Keratinocyte (primary cell): ENCODE measurements around the gene PDE1C. TPM values are rescaled to one million over a fixed set of nuclear protein-coding genes. Genes with fewer than 3 reads are reported as not detected.

ENCODE experiments used
- DNase-seq: peaks from one replicate; pipeline ENCODE4 v3.0.0-alpha.2; 2011; ENCODE audit warnings: low read depth, missing footprints, low spot score
- FAIRE-seq: peaks from 2 replicates; lab custom pipeline; 2011; peaks lifted over from hg19 to GRCh38; lab: Jason Lieb, UNC
- H2AFZ ChIP-seq: 2 replicates; pipeline ENCODE4 v1.6.0; 2012; ENCODE audit warnings: low read length, control low read depth, inconsistent platforms; ENCODE audit not compliant: control insufficient read depth
- H3K27ac ChIP-seq: 2 replicates; pipeline ENCODE4 v1.5.1; 2011; ENCODE audit warnings: low read length; ENCODE audit not compliant: control insufficient read depth, insufficient read depth
- H3K27me3 ChIP-seq: 3 replicates; pipeline ENCODE4 v1.6.0; 2011; ENCODE audit warnings: low read length; ENCODE audit not compliant: control insufficient read depth, insufficient read depth; ENCODE audit errors: extremely low read depth
- H3K36me3 ChIP-seq, 2 experiments: 2 replicates in 1 of 2; 3 replicates in 1 of 2; pipeline ENCODE4 v1.5.1; 2011; ENCODE audit warnings: low read length in 2 of 2, mild to moderate bottlenecking in 1 of 2; ENCODE audit not compliant: control insufficient read depth in 2 of 2, insufficient read depth in 2 of 2; ENCODE audit errors: extremely low read depth in 1 of 2
- H3K4me1 ChIP-seq: 3 replicates; pipeline ENCODE4 v1.5.1; 2011; ENCODE audit warnings: low read length; ENCODE audit not compliant: control insufficient read depth, insufficient read depth; ENCODE audit errors: extremely low read depth
- H3K4me2 ChIP-seq: 3 replicates; pipeline ENCODE4 v1.6.0; 2011; ENCODE audit warnings: low read depth, low read length; ENCODE audit not compliant: control insufficient read depth, insufficient read depth; ENCODE audit errors: extremely low read depth
- H3K4me3 ChIP-seq, 3 experiments: fragments of 200-600 bp in 1 of 3; sonication (generic) in 1 of 3; 2 replicates in 2 of 3; 3 replicates in 1 of 3; pipeline ENCODE4 v1.5.1; 2011 to 2016; ENCODE audit warnings: low read length in 3 of 3, mild to moderate bottlenecking in 3 of 3, control low read depth in 2 of 3, inconsistent platforms in 1 of 3, low read depth in 1 of 3, mixed read lengths in 1 of 3, mixed run types in 1 of 3, moderate library complexity in 1 of 3; ENCODE audit not compliant: control insufficient read depth in 2 of 3, insufficient read depth in 2 of 3; ENCODE audit errors: extremely low read depth in 1 of 3
- H3K79me2 ChIP-seq: 2 replicates; pipeline ENCODE4 v1.6.0; 2012; ENCODE audit warnings: low read length; ENCODE audit not compliant: control insufficient read depth, insufficient read depth
- H3K9ac ChIP-seq: 3 replicates; pipeline ENCODE4 v1.6.0; 2011; ENCODE audit warnings: low read length; ENCODE audit not compliant: control insufficient read depth, insufficient read depth; ENCODE audit errors: extremely low read depth
- H3K9me1 ChIP-seq: 3 replicates; pipeline ENCODE4 v1.6.0; 2011; ENCODE audit warnings: low read length; ENCODE audit not compliant: control insufficient read depth, insufficient read depth; ENCODE audit errors: extremely low read depth
- H3K9me3 ChIP-seq: 2 replicates; pipeline ENCODE4 v1.5.1; 2012; ENCODE audit warnings: low read depth, low read length; ENCODE audit not compliant: control insufficient read depth
- H4K20me1 ChIP-seq: 3 replicates; pipeline ENCODE4 v1.6.0; 2011; ENCODE audit warnings: low read length; ENCODE audit not compliant: control insufficient read depth, insufficient read depth; ENCODE audit errors: extremely low read depth
- EZH2 ChIP-seq: IDR thresholded peaks from one replicate; pipeline ENCODE4 v1.6.1; 2012; ENCODE audit warnings: inconsistent platforms, mild to moderate bottlenecking, low read length, moderate library complexity
- dilution Hi-C: fragments of 300-500 bp; cut with MboI; formaldehyde crosslinking; loops from one replicate; pipeline ENCODE4 v1.7.0; 2020; ENCODE audit warnings: low sequenced_read_pairs; ENCODE audit not compliant: extremely low pct_ligation_motif_present
- polyA plus RNA-seq, 5 experiments: library from polyadenylated mRNA; depleted of rRNA in 3 of 5; stranded (reverse) in 3 of 5; stranded (forward) in 1 of 5; unstranded in 1 of 5; fragments of >200 nt; gene quantifications; 1 replicate in 1 of 5; 2 replicates in 3 of 5; 3 replicates in 1 of 5; pipeline versions ENCODE4 v1.2.1 to v1.2.3, GENCODE V29; 2011 to 2012; ENCODE audit warnings: missing spikeins in 2 of 5, low read depth in 1 of 5, low replicate concordance in 1 of 5
- TF ChIP-seq, protein P1 (sequence below), 3 experiments: IDR thresholded peaks in 1 of 3; conservative IDR thresholded peaks in 1 of 3; optimal IDR thresholded peaks in 1 of 3; 2 replicates in 2 of 3; 3 replicates in 1 of 3; pipeline versions ENCODE3 to v1.5.1; 2011; ENCODE audit warnings: low read length in 3 of 3, mild to moderate bottlenecking in 3 of 3, moderate library complexity in 2 of 3, control low read depth in 1 of 3, inconsistent platforms in 1 of 3; ENCODE audit not compliant: insufficient read depth in 2 of 3; ENCODE audit errors: extremely low read depth in 1 of 3

Gene PDE1C
- polyA plus RNA-seq, 1 donor (not counting 4 experiments of a cell fraction or from before 2014, with no cell fraction given) = 2.5 TPM

DNA sequence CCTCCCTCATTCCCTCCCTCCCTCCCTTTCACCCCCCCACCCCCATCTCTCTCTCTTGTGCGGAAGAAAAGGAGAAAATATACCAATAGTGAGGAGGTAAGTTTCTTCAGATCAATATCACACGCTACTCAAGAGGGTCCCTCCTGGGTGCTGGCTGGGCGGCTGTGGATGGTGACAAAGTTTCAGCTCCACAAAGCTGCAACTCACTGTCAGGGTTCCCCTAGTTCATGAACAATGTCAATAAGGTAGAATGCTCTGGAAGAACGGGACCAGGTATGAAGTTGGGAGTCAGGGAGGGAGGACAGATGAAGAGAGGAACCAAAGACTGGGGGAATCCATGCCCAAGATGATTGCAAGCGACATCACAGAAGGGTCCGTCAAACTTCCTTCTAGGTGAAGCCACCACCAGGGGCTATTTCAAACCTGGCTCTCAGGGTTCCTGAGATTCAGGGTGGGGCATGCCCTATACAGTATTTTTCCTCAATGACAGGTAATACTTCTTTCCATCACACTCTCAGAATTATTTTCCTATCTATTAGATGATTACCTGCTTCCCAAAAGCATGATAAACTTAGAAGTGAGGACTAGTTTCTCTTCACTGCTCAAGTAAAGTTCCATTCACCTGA, 1.4 kb upstream of the PDE1C start:
- no peak for FAIRE-seq
- Histone ChIP-seq H3K27ac (no peak overlapping the region), H3K4me2 (peak overlapping the region; percentile 74), H3K79me2 (peaks cover 18% of the 10 kb centered on the region), H3K9me1 (no peaks in the 10 kb centered on the region), H3K4me1 (peaks cover 6% of the 10 kb centered on the region), H3K36me3 (no peaks in the 10 kb centered on the region), H3K4me3 (peak overlapping the region; percentile 46 to 82 (median 60)), H2AFZ (peak overlapping the region; percentile 87), H3K27me3 (peaks cover 38% of the 10 kb centered on the region), H3K9me3 (no peaks in the 10 kb centered on the region), H3K9ac (no peak overlapping the region), H4K20me1 (no peaks in the 10 kb centered on the region)
- DNase-seq = no peak
- dilution Hi-C loops = no loop called here
- no peak for TF ChIP-seq EZH2
- TF ChIP-seq, protein P1, sequence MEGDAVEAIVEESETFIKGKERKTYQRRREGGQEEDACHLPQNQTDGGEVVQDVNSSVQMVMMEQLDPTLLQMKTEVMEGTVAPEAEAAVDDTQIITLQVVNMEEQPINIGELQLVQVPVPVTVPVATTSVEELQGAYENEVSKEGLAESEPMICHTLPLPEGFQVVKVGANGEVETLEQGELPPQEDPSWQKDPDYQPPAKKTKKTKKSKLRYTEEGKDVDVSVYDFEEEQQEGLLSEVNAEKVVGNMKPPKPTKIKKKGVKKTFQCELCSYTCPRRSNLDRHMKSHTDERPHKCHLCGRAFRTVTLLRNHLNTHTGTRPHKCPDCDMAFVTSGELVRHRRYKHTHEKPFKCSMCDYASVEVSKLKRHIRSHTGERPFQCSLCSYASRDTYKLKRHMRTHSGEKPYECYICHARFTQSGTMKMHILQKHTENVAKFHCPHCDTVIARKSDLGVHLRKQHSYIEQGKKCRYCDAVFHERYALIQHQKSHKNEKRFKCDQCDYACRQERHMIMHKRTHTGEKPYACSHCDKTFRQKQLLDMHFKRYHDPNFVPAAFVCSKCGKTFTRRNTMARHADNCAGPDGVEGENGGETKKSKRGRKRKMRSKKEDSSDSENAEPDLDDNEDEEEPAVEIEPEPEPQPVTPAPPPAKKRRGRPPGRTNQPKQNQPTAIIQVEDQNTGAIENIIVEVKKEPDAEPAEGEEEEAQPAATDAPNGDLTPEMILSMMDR (optimal IDR thresholded peaks at IDR 0.05 in 1 of 3, IDR thresholded peaks at IDR 0.05 in 1 of 3, conservative IDR thresholded peaks at IDR 0.05 in 1 of 3; ENCODE audit: extremely low read depth in 1 of 3, insufficient read depth in 2 of 3, low read length in 3 of 3) = no peak

- H2AFZ ChIP-seq = peak overlapping the region; percentile 87
- dilution Hi-C loops = no loop called here
- peak; percentile 48 for FAIRE-seq
These were observed 179 bp downstream of the PDE1C start for GRCh38 chr7:32070051-32070405.

More at GRCh38 chr7:32070051-32070405, 179 bp downstream of the PDE1C start:
- Histone ChIP-seq H3K27ac (no peak overlapping the region), H3K9me3 (no peaks in the 10 kb centered on the region), H3K9me1 (no peaks in the 10 kb centered on the region), H3K4me3 (peak overlapping the region; percentile 46 to 82 (median 60)), H3K4me1 (peaks cover 6% of the 10 kb centered on the region), H3K9ac (peak overlapping the region; percentile 67), H3K27me3 (peaks cover 38% of the 10 kb centered on the region), H4K20me1 (no peaks in the 10 kb centered on the region), H3K36me3 (no peaks in the 10 kb centered on the region), H3K79me2 (peaks cover 18% of the 10 kb centered on the region), H3K4me2 (peak overlapping the region; percentile 74)
- DNase-seq = no peak
- TF ChIP-seq, protein P1 (optimal IDR thresholded peaks at IDR 0.05 in 1 of 3, IDR thresholded peaks at IDR 0.05 in 1 of 3, conservative IDR thresholded peaks at IDR 0.05 in 1 of 3; ENCODE audit: extremely low read depth in 1 of 3, insufficient read depth in 2 of 3, low read length in 3 of 3) = no peak
- TF ChIP-seq EZH2 = peak; percentile 51
